ENCODE results near the gene MMP25.

GRCh38 chr16:3075523-3075915, 29.2 kb downstream of the MMP25 start:
- no peak for TF ChIP-seq SIN3A (IDR thresholded peaks at IDR 0.05; ENCODE audit: low read depth, low read length)
- TF ChIP-seq PAX8 (IDR thresholded peaks at IDR 0.05) = no peak
- TF ChIP-seq, protein P1, sequence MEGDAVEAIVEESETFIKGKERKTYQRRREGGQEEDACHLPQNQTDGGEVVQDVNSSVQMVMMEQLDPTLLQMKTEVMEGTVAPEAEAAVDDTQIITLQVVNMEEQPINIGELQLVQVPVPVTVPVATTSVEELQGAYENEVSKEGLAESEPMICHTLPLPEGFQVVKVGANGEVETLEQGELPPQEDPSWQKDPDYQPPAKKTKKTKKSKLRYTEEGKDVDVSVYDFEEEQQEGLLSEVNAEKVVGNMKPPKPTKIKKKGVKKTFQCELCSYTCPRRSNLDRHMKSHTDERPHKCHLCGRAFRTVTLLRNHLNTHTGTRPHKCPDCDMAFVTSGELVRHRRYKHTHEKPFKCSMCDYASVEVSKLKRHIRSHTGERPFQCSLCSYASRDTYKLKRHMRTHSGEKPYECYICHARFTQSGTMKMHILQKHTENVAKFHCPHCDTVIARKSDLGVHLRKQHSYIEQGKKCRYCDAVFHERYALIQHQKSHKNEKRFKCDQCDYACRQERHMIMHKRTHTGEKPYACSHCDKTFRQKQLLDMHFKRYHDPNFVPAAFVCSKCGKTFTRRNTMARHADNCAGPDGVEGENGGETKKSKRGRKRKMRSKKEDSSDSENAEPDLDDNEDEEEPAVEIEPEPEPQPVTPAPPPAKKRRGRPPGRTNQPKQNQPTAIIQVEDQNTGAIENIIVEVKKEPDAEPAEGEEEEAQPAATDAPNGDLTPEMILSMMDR (IDR thresholded peaks at IDR 0.05 in 2 of 3, conservative IDR thresholded peaks at IDR 0.05 in 1 of 3; ENCODE audit: control insufficient read depth in 2 of 3, extremely low read depth in 1 of 3, insufficient read depth in 1 of 3, low read depth in 3 of 3, low read length in 3 of 3) = no peak
- TF ChIP-seq MXI1 (IDR thresholded peaks at IDR 0.05; ENCODE audit: low read depth, low read length) = no peak
- no peak for TF ChIP-seq POLR2AphosphoS5 (IDR thresholded peaks at IDR 0.05; ENCODE audit: low read length)
- TF ChIP-seq EZH2 (IDR thresholded peaks at IDR 0.05; ENCODE audit: borderline replicate concordance, control insufficient read depth, low read depth, low read length) = no peak
- TF ChIP-seq FOXM1 (IDR thresholded peaks at IDR 0.05; ENCODE audit: low read depth, low read length) = no peak
- no peak for TF ChIP-seq RAD21 (IDR thresholded peaks at IDR 0.05; ENCODE audit: insufficient read depth, low read depth, low read length)
- TF ChIP-seq DPF2 (IDR thresholded peaks at IDR 0.05) = no peak
- TF ChIP-seq TAF1 (IDR thresholded peaks at IDR 0.05; ENCODE audit: borderline replicate concordance, low read depth, low read length) = no peak
- TF ChIP-seq, protein P2, sequence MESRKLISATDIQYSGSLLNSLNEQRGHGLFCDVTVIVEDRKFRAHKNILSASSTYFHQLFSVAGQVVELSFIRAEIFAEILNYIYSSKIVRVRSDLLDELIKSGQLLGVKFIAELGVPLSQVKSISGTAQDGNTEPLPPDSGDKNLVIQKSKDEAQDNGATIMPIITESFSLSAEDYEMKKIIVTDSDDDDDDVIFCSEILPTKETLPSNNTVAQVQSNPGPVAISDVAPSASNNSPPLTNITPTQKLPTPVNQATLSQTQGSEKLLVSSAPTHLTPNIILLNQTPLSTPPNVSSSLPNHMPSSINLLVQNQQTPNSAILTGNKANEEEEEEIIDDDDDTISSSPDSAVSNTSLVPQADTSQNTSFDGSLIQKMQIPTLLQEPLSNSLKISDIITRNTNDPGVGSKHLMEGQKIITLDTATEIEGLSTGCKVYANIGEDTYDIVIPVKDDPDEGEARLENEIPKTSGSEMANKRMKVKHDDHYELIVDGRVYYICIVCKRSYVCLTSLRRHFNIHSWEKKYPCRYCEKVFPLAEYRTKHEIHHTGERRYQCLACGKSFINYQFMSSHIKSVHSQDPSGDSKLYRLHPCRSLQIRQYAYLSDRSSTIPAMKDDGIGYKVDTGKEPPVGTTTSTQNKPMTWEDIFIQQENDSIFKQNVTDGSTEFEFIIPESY (IDR thresholded peaks at IDR 0.05) = no peak
- TF ChIP-seq ATF3 (IDR thresholded peaks at IDR 0.05; ENCODE audit: borderline replicate concordance, extremely low read depth, low read depth, low read length) = no peak
